Daoy (cell line): Measurements from ENCODE around the gene AP2A2. TPM values are rescaled to one million over a fixed set of nuclear protein-coding genes. Genes with fewer than 3 reads are reported as not detected.
A peak's percentile ranks its signal among the peaks of the same experiment; 100 is the strongest.

ENCODE experiments used
- DNase-seq: peaks from one replicate; pipeline ENCODE4 v3.0.0-alpha.2; 2015; ENCODE audit warnings: low read depth
- total RNA-seq: library from RNA; depleted of rRNA; stranded (reverse); fragments of >200 nt; shearing (Covaris generic); gene quantifications from 2 replicates; pipeline ENCODE4 v1.2.3, GENCODE V29; 2014

AP2A2 gene
- total RNA-seq, 1 experiment from 2014 or later, result 15.8 TPM

- DNase-seq, result no peak
Measured at GRCh38 chr11:898540-899190, 27.0 kb upstream of the AP2A2 start.

DNA sequence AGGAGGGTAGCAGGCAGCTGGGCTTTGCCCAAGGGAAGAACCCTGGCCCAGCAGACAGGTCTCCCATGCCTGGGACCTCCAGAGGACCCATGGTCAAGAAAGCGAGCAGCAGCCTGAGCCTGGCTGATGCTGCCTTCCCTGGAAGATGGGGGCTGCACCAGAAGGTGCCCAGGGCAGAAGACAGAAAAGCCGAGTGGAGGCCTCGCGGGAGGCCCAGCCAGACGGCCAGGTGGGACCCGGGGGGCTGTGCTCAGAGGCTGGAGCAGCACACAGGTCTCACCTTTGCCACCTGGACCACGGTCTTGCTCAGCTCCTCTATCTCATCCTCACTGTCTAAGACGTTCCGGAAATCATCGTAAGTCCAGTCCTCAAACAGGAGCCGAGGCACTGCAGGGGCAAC lies 25.9 kb upstream of the AP2A2 start:
- no peak for DNase-seq

DNA sequence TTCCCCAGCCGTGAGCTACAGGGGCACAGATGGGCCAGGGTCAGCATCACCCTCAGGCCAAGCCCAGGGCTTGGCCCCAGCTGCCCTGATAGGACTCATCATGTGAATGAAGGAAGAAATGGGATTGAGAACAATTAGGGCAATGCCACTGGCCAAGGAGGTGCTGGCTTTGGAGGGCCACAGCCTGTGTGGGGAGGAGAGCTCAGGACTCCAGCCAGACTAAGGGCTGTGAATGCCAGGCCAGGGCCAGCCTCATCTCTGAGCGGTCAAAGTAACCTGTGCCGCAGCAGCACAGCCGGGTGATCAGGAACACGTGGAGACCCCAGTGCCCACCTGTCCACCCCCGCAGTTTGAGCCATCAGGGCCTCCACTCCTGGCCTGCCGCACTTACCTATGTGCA lies 25.1 kb upstream of the AP2A2 start:
- DNase-seq, result no peak

- no peak for DNase-seq
Measured at GRCh38 chr11:901452-902061, 24.1 kb upstream of the AP2A2 start.

DNA sequence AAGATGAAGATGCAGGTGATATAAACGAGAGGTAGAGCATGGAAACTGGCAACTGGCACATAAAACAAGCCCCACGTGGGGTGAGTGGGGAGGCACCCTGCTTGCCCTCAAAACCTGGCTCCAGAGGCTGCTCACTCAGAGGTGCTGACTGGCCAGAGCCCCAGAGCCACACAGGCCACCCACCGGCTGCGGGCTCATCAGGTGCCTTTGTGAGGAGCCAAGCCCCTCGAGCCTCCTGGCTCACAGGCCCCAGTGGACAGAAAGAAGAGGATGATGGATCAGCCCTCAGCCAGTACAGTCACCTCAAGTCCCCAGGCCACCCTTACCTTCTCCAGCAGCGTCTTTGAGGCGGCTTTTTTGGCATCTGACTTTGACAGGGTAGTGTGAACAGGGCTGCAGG lies 21.3 kb upstream of the AP2A2 start:
- DNase-seq, result no peak

DNA sequence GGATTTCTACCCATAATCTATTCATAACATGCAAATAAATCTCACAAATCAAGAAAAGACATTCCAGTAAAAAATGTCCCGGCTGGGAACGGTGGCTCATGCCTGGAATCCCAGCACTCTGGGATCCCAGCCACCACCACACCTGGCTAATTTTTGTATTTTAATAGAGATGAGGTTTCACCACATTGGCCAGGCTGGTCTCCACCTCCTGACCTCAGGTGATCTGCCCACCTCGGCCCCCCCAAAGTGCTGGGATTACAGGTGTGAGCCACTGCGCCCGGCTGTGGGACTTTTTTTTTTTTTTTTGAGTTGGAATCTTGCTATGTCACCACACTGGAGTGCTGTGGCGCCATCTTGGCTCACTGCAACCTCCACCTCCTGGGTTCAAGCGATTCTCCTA lies 19.7 kb upstream of the AP2A2 start:
- no peak for DNase-seq

DNA sequence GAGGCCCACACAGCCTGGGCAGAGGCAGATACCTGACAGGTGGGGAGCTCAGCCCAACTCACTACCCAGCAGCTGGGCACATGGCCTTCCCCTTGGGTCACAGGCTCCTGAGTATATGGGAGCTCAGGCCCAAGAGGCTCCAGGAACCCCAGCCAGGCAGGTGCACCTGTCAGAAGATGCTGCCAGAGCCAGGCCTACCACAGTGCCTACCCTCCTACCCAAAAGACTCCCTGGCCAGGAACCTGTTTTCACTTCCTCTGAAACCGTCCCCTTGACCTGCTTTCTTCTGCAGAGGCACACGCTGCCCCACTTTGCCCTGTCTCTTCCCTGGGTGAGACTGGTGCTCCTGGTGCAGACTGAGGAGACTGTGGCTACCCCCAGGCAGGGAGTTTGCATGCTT lies 18.0 kb upstream of the AP2A2 start:
- no peak for DNase-seq

- DNase-seq, result no peak
Measured at GRCh38 chr11:908273-908672, 17.4 kb upstream of the AP2A2 start.

DNA sequence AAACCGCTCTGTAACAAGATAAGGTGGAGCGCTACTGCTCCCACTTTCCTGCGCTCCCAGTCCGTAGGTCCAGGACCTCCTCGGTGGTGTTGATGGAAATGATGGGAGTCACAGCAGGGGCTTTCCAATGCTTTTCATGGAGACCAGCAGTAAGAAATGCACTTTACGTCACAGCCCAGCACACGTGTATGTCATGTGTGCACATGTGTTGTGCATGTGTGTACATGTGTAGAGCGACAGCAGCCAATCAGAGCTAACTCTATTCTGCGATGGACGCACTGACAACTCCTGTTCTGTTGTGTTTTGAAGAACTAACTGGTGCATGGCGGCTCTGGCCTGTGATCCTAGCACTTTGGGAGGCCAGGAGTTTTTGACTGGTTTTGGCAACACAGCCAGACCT lies 16.3 kb upstream of the AP2A2 start:
- DNase-seq, result no peak

DNA sequence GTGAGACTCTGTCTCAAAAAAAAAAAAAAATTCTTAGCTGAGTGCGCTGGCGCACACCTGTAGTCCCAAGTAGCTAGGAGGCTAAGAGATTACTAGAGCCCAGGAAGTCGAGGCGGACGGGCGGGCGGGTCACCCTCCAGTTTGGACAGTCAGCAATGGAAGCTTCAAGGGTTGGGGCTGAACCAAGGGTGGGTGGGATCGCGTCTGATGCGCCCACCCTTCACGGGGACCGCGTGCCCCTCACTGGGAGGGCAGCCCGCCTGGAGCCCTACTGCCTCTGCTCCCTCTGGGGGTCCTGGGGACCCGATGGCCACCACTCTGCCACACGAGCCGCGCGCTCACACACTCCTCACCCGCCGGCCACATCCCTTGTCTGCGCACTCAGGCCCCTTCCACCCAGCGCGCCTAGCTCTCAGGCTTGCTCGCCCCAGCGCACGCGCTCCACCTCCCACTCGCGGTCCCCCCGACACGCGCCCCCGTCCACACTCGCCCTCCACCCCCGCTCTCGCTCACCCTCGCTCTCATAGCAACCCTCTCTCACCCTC lies 15.6 kb upstream of the AP2A2 start:
- DNase-seq, result no peak

DNA sequence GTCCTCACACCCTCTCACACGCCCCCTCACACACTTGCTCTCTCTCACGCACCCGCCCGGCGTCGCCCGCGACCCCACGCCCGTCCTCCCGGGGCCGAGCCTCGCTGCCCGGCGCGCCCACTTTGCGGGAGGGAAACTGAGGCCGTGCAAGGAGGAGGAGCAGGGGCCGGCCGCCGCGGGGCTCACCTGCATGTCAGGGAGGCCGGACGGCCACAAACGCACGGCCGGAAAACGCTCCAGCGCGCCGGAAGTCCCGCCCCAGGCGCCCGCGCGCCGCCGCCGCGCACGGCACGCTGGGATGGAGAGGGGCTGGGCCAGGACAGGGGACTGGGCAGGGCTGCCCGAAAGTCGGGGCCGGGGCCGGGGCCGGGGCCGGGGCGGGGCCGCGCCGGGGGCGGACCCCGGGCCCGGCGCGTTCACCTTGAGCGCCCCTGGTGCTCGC lies 15.1 kb upstream of the AP2A2 start, which contains the start of gene CHID1:
Gene CHID1 (minus strand): TSS at position 222 of the 442 bp plus-strand sequence. CDS start 5,994 bp downstream, outside the sequence.
- peak; percentile 91 for DNase-seq

- peak; percentile 80 for DNase-seq
Measured at GRCh38 chr11:911031-911889, 14.4 kb upstream of the AP2A2 start.

DNA sequence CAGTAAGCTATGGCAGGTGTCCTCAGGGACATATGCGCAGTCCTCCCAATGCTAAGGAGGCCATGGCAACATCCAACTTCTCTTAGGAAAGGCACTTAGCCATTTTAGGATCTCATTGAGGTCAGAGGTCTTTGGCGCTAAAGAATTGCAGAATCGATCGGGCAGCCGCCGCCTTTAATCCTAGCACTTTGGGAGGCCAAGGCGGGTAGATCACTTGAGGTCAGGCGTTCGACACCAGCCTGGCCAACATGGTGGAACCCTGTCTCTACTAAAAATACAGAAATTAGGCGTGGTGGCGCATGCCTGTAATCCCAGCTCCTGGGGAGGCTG lies 13.8 kb upstream of the AP2A2 start:
- no peak for DNase-seq

- no peak for DNase-seq
Measured at GRCh38 chr11:912266-912665, 13.4 kb upstream of the AP2A2 start.

- no peak for DNase-seq
Measured at GRCh38 chr11:913043-913442, 12.6 kb upstream of the AP2A2 start.

DNA sequence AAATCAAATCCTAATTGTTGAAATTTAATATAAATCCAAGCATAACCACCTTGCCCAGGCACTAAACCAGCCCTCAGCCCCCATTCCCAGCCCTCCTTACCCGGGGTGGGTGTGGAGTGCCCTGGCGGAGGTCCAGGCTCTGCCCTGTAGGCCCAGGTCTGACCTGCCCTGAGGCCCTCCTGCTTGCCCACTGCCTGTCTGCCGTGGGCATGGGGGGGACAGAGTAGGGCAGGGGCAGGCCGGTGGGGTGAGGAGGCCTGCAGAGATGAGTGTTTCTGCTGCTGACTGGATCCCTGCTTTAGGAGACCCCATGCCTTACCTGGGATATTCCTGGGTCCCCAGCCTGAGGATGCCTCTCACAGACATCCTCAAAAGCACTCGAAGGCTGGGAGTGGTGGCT lies 11.5 kb upstream of the AP2A2 start:
- DNase-seq, result no peak

GRCh38 chr11:914747-915501 lies 10.7 kb upstream of the AP2A2 start:
- no peak for DNase-seq

DNA sequence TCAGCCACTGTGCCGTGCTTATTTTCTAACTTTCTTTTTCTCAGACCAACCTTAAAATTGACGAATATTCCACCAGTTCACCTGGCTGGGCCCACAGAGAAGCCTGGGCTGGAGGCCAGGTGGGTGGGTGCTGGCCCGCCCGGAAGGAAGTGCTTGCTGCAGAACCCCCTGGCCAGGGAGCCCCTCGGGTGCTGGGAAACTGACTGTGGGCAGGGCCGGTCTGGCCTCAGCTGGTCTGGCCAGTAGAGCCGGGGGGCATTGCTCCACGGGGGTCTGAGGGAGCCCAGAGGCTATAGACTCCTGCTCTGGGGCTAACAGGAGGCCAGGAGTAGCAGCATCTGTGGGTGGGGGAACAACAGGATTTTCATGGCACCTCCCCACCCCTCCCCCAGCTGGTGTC lies 8.2 kb upstream of the AP2A2 start:
- DNase-seq, result no peak

DNA sequence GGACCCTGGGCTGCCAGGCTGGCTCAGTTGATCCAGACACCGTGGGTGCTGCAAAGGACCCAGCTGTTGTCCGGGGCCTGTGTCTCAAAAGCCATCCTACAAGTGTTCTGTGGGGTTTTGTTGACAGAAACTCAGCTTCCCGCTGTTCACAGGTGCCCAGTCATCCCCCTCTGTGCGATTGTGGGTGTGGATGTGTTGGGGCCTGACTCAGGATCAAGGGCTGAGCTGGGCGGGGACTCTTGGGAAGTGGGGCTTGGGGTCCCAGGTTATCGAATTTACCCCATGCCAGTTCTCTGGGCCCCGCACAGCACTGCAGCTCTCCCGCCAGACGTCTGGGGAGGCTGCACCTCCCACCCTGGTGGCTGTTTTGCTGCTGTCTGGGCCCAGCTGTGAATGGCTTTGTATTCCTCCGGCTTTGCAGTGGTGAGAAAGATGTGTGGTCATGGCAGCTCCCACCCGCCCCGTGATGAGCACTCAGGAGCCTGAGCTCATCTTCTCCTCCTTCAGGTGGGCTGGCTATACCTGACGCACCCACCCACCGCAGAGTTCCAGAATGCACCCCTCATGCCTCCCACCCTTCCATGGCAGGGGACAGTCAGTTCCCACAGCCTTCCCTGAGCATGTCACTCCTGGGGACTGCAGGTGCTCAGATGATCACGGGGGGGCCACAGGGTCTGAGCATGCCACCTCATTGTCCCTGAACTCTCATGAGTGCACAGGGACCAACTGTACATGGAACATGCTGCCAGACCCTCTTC lies 3.6 kb upstream of the AP2A2 start:
- DNase-seq, result no peak

DNA sequence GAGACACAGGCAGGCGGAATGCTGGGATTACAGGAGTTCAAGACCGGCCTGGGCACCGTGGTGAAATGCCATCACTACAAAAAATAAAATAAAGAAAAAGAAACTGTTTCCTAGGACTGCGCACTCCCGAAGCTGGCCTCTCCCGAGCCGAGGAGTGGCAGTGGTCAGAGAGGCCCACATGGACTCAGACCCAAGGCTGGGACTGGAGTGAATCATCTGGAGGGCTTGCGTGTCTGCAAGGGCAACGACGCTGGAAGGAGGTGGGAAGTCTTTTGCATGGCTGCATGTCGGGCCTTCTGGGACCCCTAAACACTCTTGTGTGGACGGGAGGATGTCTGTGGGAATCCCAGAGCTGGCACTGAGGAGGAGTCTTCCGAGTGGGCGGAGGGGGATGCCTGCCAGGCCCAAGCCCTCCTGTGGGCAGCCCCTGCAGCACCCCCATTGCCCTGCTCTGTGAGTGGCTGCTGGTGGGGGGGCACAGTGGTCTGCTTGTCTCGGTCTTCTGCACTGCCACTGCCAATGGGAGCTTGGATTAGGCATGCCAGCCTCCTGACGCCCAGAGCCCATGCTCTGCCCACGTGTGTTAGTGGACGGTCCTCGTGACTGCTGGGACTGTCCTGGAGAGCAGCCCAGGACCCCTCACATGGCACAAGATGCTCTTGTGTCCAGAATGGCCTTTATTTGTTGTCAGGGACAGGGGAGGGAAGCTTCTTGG lies 1.8 kb upstream of the AP2A2 start:
- no peak for DNase-seq
